GM18868 (cell line): ENCODE measurements around the gene DNAH14.

Experiments
- ATAC-seq: cut with Tn5 transposase; IDR thresholded peaks from one replicate; pipeline ENCODE4 v1.9.1; 2021; ENCODE audit warnings: mild to moderate bottlenecking, moderate library complexity; ENCODE audit not compliant: unreplicated experiment

Gene DNAH14

DNA sequence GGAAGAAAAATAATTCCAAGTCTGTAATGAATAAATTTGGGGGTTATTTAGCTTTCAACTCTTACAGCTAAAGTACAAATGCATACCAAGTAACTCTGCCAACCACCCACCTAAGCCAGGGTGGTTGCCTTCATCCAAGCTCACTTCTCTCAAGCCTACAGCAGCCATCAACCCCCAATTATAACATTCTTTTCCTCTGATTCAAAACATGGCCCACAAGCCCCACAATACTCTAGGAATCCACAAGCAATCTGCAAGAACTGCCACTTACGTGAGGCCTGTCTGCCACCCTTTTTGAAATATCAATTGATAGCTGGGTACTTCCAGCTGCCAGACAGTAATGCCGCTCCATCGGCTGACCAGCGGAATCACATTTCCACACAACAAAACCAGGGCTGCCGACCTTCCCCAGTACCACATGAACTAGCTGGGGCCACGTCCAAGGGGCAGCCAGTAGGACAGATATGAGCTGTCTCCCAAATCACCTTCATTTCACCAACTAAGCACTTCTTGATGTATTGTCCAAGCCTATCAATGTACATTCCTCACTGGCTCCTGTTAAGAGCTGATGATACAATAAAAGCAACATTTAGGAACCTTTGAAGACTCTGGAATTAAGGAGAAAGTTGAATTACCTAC is 495.2 kb downstream of the DNAH14 start:
- no peak for ATAC-seq

DNA sequence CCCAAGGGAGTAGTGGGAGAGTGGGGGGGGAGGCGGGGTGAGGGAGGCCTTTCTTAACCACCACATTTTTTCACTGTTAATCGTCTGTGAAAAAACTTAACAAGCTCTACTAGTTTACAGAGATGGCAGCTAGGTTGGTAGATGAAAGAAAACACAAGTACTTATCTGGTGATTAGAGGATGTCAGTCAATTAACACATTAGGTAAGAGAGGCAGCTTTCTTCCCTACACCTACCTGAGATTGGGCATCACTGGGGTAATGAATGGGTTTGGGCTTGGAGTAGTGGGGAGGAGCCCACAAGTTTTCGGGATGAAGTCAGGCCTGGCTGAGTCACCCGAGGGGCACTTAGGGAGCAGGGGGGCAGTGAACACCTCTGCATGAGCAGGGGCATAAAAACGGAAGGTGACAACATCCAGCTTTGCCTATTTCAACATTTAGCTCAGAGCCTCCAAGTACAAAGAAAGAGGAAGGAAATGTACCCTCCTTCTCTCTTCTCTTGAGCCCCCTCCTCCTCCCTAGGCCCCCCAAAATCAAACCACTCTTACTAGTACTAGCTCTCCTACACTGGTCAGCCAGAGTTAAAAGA is 495.8 kb downstream of the DNAH14 start:
- ATAC-seq: no peak

DNA sequence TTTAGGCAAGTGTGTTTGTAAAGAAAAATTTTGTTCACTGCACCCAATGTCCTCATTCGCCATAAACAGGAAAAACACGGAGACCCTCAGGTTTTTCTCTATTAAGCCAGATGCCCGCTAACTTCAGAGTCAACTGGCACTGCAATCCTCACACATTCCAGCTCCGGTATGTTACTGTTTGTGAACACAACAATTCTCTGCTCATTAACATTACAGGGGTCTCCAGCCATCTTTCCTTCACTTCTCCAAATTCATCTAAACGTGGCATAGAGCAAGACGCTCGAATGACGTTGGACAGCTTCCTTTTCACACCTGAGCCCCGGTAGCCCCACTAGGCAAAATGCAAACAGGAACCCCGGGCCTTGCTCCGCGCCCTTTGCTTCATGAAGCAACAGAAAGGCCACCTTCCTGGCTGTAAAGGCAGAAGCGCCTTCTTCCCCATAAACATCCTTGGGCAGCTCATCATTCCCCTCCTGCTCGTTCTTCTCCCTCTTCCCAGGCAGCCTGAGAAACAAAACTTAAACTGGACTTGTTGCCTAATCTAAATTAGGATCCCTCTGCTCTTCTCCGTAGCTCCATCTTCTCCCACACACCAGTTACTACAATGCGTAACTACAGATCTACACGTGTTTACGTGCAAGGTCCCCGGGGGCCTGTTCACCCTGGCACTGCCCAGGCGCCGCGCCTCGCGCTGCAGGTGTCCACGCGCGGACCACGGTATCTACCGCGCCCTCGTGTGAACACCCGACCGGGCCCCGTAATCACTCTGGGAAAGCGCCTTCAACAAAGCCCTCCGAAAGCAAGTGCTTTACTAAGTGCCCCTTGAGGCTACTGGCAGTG is 497.1 kb downstream of the DNAH14 start:
- peak; percentile 12 for ATAC-seq

DNA sequence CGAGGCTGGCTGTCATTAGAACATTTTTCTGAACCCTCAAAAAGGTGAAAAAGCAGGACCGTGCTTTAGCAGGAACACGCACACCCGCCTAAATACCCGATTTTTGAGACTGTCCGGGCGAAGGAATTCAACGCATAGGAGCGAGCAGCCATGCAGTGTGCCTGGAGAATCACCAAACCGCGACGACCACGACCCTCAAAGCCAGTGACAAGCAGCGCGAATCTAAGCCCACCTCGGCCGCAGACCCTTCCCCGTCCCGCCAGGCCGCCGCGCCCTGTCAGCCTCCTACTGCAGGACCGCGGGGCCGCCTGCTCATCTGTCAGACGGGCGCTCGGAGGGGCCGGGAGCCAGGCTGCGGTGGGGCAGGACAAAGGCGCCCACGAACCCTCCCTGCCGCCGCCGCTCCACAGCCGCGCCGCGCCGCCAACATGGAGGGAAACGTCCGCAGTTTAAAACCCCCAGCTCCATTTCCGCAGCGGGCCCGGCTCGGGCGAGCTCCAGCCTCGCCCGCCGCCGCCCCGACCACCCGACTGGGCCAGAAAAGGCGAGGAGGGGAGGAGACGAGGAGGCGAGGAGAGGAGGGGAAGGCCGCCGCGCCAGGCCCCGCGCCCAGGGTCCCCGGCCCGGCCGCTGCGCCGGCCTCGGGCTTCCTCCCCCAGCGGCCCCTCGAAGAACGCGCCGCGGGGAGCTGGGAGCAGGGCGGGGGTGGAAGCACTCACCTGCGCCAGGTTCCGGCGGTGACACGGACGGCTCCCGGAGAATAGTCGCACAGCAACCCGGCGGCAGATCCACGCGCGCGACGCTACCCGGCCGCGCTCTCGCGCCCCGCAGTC is 498.0 kb downstream of the DNAH14 start, which contains the start of gene LBR:
LBR (minus strand) TSS at position 804 of the 833 bp plus-strand sequence. CDS start 3,963 bp downstream, outside the sequence.
- ATAC-seq: peak; percentile 24

DNA sequence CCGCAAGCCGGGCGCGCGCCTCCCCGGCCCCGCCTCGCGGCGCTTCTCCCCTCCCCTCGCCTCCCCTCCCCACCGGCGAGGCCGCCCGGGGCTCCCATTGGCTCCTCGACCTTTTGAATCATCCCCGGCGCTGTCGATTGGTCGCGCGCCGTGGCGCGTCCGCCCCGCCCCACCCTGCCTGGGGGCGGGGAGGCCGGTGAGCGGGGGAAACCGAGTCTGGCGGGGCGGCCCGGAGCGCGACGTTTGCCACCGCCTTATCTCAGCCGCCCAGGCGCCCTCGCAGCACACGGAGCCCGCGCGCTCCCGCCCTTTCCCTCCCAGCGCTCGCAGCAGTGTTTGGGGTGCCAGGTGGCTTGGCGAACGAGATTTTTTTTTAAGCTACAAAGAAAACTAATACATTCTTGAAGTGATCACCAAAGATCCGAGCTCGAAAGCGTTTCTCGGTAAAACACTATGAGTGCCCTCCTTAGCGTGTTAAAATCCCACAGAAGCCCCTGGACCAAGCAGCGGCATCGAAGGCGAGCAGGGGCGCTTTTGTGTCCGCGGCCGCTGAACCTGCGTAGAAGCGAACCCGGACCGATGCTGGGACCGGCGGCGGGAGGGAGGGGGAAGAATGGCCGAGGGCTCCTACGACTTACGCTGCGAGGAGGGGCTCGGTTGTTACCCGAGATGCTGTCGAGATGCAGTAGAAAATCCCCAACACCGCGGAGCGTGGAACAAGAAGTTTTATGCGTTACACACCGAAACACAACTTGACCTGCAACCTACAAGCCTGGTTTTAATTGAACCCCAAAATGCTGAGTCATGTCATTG is 498.8 kb downstream of the DNAH14 start:
- peak; percentile 88 for ATAC-seq

DNA sequence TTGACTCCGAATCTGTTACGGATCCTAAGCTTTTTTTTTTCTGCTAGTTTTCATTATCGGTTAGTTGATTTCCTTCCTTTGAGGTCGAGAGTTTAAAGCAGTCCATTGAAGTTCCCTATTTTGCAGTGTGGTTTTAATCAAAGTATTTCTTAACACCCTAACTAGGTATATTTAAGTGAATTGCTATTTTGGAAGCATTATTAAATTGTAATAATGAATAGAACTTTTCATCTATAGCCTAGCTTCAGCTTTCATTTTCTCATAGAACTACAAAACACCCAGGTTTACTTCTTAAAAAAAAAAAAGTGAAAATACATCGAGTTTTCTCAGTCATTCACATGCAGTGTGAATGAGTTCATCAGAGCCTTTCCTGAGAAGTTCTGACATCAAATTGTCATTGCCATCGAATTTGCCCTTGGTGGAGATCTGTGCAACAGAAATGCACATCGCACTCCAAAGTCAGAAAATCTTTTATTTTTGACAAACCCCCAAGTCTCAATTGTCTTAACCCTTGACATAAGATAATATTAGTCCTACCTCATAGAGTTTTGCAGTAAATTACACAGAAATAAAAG is 499.5 kb downstream of the DNAH14 start:
- ATAC-seq: no peak

DNA sequence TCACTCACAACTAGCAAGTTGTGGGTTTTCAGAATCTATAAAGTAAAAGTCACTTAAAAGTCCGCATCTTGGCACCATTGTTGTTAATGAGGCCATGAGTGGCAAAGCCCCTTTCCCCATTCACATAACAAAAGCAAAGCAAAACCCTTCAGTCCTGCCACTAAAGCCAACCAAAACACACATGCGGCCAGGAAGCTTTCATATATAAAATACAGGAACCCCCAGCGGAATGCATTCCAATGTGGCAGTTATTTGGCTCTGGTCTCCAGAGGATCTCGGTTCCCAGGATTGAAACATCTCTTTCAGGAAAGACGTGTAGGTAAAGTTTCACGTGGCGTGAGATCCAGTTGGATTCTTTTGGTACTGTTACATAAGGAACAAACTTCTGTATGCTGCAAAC is 500.8 kb downstream of the DNAH14 start:
- no peak for ATAC-seq

DNA sequence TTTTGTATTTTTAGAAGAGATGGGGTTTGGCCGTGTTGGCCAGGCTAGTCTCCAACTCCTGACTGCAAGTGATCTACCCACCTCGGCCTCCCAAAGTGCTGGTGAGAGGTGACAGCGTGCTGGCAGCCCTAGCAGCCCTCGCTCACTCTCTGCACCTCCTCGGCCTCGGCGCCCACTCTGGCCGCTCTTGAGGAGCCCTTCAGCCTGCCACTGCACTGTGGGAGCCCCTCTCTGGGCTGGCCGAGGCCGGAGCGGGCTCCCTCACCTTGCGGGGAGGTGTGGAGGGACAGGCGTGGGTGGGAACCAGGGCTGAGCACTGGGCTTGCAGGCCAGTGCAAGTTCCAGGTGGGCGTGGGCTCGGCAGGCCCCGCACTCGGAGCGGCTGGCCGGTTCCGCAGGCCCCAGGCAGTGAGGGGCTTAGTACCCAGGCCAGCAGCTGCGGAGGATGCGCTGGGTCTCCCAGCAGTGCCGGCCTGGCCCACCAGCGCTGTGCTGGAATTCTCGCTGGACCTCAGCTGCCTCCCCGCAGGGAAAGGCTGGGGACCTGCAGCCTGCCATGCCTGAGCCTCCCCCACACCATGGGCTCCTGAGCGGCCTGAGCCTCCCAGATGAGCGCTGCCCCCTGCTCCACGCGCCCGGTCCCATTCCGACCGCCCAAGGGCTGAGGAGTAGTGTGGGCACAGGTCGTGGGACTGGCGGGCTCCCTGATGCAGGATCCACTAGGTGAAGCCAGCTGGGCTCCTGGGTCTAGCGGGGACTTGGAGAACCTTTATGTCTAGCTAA is 501.8 kb downstream of the DNAH14 start:
- ATAC-seq: no peak

DNA sequence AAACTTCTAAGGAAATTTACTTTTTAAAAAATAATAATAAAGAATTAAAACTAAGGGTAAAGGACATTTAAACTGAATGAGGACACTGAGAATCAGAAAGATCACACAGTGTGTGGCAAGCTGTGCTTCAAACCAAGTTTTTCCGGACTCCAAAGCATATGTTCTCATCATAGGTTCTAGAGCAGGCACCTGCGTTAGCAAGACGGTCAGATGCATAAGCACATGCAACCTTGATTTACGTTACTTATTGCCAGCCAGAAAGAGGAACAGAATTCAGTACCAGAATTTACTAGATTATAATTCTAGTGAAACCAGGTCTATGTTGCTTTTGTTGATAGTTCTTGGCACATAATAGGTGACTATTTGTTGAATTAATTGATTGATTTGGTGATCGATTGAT is 504.6 kb downstream of the DNAH14 start:
- no peak for ATAC-seq

DNA sequence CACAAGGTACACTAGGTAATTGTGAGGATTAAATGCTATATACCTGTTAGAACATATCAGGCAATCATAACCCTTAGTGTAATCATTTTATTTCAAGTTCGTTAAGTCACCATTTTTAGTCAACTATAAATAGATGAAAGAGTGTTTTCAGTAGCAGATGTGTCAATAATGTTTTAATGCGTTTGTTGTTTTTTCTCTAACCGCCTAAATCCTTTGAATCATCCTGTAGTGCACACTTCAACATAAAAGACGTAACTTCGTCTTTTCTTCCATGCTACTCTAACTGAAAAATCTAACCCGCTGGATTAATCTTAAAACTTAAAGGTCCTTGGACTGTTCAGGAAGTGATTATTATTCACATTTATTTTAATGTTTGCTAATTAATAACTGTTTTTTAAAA is 505.6 kb downstream of the DNAH14 start:
- ATAC-seq: no peak

DNA sequence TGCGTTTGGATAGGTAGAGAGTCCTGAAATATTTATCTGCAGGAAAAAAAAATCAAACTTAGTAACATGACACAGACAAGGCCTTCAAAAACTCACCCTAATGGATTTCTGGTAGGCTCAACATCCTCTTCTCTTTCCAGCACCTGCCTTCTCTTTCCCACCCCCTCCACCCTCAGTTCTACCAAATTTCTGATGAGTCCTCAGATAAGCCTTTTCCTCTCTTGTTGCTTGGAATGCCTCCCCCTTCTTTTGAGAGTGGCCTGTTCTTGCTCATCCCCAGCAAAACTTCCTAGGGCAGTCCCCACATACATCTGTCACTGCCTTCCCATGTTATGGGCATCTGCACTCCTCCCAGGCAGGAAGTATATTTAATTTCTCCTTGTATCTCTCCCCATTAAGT is 506.0 kb downstream of the DNAH14 start:
- ATAC-seq: peak; percentile 15

DNA sequence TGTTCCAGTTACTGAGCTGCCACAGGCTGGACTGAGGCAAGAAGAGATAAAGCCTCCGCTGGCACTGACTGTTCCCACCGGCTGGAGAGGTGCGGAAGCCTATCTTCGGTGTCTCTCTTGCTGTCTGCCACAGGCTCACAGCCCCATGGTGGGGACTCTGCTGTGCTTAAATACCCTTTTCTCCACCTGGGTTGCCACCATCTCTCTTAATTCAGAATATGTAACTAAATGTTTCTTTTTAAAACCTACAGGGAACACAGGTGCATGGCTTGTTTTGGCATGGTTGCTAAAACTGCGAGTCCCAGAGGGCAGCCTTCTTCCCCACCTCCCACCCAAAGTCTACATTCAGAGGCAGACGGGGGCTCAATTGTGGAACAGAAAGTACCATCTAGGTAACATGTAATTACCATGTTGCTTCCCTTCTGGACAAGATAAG is 506.5 kb downstream of the DNAH14 start:
- peak; percentile 64 for ATAC-seq

DNA sequence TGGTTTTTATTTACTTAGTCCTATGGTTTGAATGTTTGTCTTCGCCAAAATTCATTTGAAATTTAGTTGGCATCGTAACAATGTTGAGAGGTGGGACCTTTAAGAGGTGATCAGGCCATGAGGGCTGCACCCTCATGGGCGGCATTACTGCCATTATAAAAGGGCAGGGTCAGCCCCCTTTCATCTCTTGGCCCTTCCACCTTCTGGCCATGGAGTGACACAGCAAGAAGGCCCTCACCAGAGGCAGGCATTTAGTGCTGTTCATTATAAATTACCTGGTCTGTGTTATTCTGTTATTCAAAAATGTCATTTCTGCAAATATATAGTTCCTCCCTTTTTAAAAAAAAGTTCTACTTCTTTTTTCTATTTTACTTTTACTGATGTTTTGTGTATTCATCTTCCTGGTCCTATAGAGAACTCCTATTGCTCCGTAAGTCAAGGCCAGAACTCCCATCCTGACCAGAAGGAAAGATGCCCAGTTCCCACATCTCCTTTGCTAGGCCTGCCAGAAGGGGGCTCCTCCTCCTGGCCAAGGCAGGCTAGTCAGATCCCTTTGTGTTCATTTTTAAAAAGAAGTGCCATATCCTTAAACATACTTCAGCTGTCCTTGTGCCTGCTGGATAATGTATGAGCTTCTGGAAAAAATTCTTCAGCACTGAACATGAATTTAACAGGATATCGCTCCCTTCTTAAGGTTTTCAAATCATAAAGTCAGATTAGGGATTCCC is 508.4 kb downstream of the DNAH14 start:
- no peak for ATAC-seq

DNA sequence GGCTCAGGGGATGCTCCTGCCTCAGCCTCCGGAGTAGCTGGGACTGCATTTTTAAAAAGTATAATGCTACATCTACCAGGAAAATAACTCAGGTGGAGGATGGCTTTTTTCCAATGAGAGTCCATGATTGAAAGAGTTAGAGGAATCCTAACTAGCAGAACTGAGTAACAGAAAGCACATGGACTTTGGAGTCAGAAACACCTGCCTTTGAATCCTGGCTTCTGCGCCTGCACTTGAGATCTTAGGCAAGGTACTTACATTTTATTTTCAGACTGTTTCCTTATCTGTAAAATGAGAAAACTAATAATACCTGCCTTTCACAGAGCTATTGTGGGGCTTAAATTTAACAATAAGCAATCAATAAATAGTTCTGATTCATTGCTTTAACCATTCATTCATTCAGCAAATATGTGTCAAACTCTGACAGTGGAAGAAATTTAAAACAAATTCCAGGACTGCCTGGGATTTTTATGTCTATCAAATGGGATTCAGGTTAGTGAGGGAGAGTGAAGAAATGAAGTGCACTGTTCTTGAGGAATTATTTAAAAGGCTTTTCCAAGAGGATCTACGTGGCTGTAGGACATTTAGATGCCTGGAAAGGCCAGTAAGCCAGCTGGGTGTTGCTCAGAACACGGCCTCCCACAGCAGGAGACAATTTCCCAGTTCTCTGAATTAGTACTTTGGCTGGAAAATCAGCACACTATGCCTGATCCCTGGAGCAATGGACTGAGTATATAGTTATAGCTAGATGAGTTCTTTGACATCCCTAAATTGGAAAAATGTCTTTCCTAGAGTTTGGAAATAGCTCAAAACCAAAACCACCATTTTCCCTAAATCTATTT is 511.1 kb downstream of the DNAH14 start:
- ATAC-seq: no peak

DNA sequence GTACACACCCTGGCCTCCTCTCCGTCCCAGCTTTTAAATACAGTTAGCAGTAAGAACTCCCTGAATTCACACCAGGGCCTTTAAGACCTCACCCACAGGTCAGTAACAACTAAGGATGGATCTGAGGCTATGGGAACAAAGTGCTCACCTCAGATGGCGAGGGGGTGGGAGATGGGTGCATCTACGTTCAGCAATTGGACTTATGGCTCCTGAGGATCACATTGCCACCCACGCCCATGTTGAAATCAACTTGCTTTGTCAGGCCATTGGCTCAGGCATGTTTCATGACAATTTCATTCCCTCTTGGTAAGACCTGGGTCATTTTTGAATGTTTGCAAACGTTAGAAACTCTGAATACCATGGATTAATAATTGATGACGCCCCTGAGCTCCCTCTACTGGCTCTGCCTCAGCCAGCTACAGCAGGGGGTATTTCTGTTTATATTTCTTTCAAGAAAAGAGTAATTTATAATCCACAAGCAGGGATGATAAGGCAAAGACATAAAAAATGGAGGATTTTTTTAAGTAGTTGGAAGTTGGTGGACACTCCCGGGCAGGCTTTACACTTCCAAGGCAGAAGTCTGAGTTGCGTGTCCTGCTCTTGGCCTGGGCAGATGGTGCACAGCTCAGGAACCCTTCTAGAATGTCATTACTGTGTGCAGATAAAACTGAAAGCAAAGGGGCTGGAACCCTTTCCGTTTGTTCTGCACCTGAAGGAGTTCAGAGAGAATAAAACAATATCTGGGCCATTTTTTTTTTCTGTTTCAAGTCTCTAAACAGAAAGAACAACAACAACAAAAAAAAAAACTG is 512.0 kb downstream of the DNAH14 start:
- ATAC-seq: no peak

DNA sequence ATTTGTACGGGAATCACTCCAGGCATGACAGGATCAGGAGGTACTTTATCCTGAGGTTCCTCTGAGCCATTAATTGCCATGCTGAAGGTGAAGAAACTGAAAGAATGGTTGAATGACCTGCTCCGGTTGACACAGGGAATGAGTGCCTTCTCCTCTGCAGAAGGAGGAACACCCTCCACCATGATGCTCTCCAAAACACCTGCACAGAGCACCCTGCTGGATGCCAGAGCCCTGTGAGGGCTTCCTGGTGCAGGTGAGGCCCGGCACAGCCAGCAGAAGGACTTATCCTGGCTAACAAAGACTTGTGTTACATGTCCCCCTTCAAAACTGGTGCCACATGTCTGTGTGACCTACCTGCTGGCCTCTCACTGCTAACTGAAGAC is 512.6 kb downstream of the DNAH14 start:
- ATAC-seq: no peak
